ENCODE measurements around the gene AGER.
"Not testable (repeated sequence)": the region's sequence is repeated elsewhere in the genome, so short reads cannot be mapped to it uniquely, and the experiment has no call there.

DNA sequence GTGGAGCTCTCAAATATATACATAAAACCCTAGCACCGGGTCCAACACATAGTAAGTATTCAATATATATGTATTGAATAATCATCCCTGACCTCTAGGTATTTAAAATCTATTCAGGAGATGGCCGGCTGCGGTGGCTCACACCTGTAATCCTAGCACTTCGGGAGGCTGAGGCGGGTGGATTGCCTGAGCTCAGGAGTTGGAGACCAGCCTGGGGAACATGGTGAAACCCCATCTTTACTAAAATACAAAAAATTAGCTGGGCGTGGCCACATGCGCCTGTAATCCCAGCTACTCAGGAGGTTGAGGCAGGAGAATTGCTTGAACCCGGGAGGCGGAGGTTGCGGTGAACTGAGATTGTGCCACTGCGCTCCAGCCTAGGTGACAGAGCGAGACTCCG, 9.0 kb upstream of the AGER start:
- TF ChIP-seq CTCF, EZH2, EZH2phosphoT487 (IDR thresholded peaks at IDR 0.05): not testable (repeated sequence)
